Measurements from ENCODE around the gene THADA. TPM values are rescaled to one million over a fixed set of nuclear protein-coding genes. Genes with fewer than 3 reads are reported as not detected.
"Not testable (repeated sequence)": the region's sequence is repeated elsewhere in the genome, so short reads cannot be mapped to it uniquely, and the experiment has no call there.

Gene THADA
- total and polyA plus RNA-seq, 2 donors (not counting 3 experiments of a cell fraction or from before 2014, with no cell fraction given): 22.6 to 25.3 TPM

- H3K27ac ChIP-seq (ENCODE audit: insufficient read depth, low read depth, low read length): no peak within 1 kb of the TSS
- intact Hi-C loops (cut with micrococcal nuclease) (no loop called here), dilution Hi-C loops (cut with MboI; ENCODE audit: extremely low pct_ligation_motif_present, low sequenced_read_pairs) (no loop called here)
- H3K9me1 ChIP-seq (replicated peaks; ENCODE audit: control insufficient read depth, extremely low read depth, insufficient read depth, low read length): no peaks in the 10 kb centered on the region
- peak within 1 kb of the TSS; percentile 80 for H3K4me2 ChIP-seq (ENCODE audit: insufficient read depth, low read length)
- FAIRE-seq (peak; percentile 89), DNase-seq (ENCODE audit: low read depth, low spot score) (peak; percentile 84)
- H4K20me1 ChIP-seq (replicated peaks; ENCODE audit: control insufficient read depth, extremely low read depth, insufficient read depth, low read length): no peaks in the 10 kb centered on the region
- H3K9ac ChIP-seq (replicated peaks; ENCODE audit: extremely low read depth, insufficient read depth, low read length): peak within 1 kb of the TSS; percentile 34
- BruUV-seq (replicated peaks): no TSS peak
- ChIA-PET POLR2A (interaction anchor here (0.5 kb wide), 1 partner anchor 1323 kb away, joined by 5 read pairs; no protein-coding TSS in a partner anchor), CTCF (interaction anchor here (1.0 kb wide), 1 partner anchor 32 kb away, joined by 6 read pairs; no protein-coding TSS in a partner anchor)
- peaks cover 11% of the 10 kb centered on the region for H3K4me1 ChIP-seq (ENCODE audit: control insufficient read depth, extremely low read depth, insufficient read depth, low read length)
- H3K9me3 ChIP-seq (replicated peaks; ENCODE audit: control insufficient read depth, insufficient read depth, low read length): no peaks in the 10 kb centered on the region
- TF ChIP-seq MAX (IDR thresholded peaks at IDR 0.05; ENCODE audit: insufficient read depth, insufficient read length): no peak
- no peak for TF ChIP-seq POLR2A (IDR thresholded peaks at IDR 0.05; ENCODE audit: low read depth, low read length)
- TF ChIP-seq EZH2 (IDR thresholded peaks at IDR 0.05; ENCODE audit: borderline replicate concordance, low read depth, low read length, severe bottlenecking): no peak
- no peak for TF ChIP-seq FOS (IDR thresholded peaks at IDR 0.05; ENCODE audit: borderline replicate concordance, insufficient read depth, low read length)
- peak within 1 kb of the TSS; percentile 52 to 92 (median 56) for H3K4me3 ChIP-seq (replicated peaks in 1 of 3; ENCODE audit: insufficient read depth in 1 of 3, low read depth in 1 of 3, low read length in 3 of 3)
- no peaks in the 10 kb centered on the region for H3K36me3 ChIP-seq (ENCODE audit: control insufficient read depth in 2 of 2, extremely low read depth in 1 of 2, insufficient read depth in 2 of 2, low read length in 2 of 2)
- H2AFZ ChIP-seq (ENCODE audit: low read depth, low read length): peak within 1 kb of the TSS; percentile 75
- H3K79me2 ChIP-seq (ENCODE audit: control insufficient read depth, insufficient read depth, low read length): no peaks in the 10 kb centered on the region
- peaks cover 9 to 22% of the 10 kb centered on the region in 2 experiments for H3K27me3 ChIP-seq (ENCODE audit: control insufficient read depth in 2 of 2, insufficient read depth in 2 of 2, low read length in 2 of 2)
Observed at GRCh38 chr2:43637030-43637803, 41.4 kb upstream of the THADA start, which contains the start of gene PLEKHH2. PLEKHH2 (plus strand) TSS chr2:43637260; CDS start chr2:43644674, 7,414 bp downstream.

GRCh38 chr2:43636621-43637020 is 40.8 kb upstream of the THADA start:
- dilution Hi-C loops (cut with MboI; ENCODE audit: extremely low pct_ligation_motif_present, low sequenced_read_pairs): no loop called here
- peak overlapping the region; percentile 40 for H3K4me2 ChIP-seq (ENCODE audit: insufficient read depth, low read length)
- intact Hi-C loops (cut with micrococcal nuclease): no loop called here
- no peak for TF ChIP-seq MYC (IDR thresholded peaks at IDR 0.05; ENCODE audit: low read depth, low read length)
- no peak for TF ChIP-seq MAX (IDR thresholded peaks at IDR 0.05; ENCODE audit: insufficient read depth, insufficient read length)
- TF ChIP-seq POLR2AphosphoS5 (IDR thresholded peaks at IDR 0.05; ENCODE audit: insufficient read depth, low read depth, low read length): no peak
- TF ChIP-seq EZH2 (IDR thresholded peaks at IDR 0.05; ENCODE audit: borderline replicate concordance, low read depth, low read length, severe bottlenecking): no peak
- no peak for TF ChIP-seq FOS (IDR thresholded peaks at IDR 0.05; ENCODE audit: borderline replicate concordance, insufficient read depth, low read length)
- no peak for TF ChIP-seq JUN (IDR thresholded peaks at IDR 0.05; ENCODE audit: borderline replicate concordance, insufficient read depth, insufficient read length, low read depth)
- H3K9ac ChIP-seq (replicated peaks; ENCODE audit: extremely low read depth, insufficient read depth, low read length): no peak overlapping the region
- FAIRE-seq (no peak), DNase-seq (ENCODE audit: low read depth, low spot score) (no peak)
- no peaks in the 10 kb centered on the region for H4K20me1 ChIP-seq (replicated peaks; ENCODE audit: control insufficient read depth, extremely low read depth, insufficient read depth, low read length)
- H3K36me3 ChIP-seq (ENCODE audit: control insufficient read depth in 2 of 2, extremely low read depth in 1 of 2, insufficient read depth in 2 of 2, low read length in 2 of 2): no peaks in the 10 kb centered on the region
- H3K9me3 ChIP-seq (replicated peaks; ENCODE audit: control insufficient read depth, insufficient read depth, low read length): no peaks in the 10 kb centered on the region
- ChIA-PET CTCF (interaction anchor here (1.0 kb wide), 1 partner anchor 32 kb away, joined by 6 read pairs; no protein-coding TSS in a partner anchor), POLR2A (interaction anchor here (0.5 to 1.0 kb wide), 2 partner anchors 245 to 1324 kb away, joined by 3 to 5 read pairs; no protein-coding TSS in a partner anchor)
- peak overlapping the region; percentile 75 for H2AFZ ChIP-seq (ENCODE audit: low read depth, low read length)
- H3K27ac ChIP-seq (ENCODE audit: insufficient read depth, low read depth, low read length): no peak overlapping the region
- H3K9me1 ChIP-seq (replicated peaks; ENCODE audit: control insufficient read depth, extremely low read depth, insufficient read depth, low read length): no peaks in the 10 kb centered on the region
- H3K4me1 ChIP-seq (ENCODE audit: control insufficient read depth, extremely low read depth, insufficient read depth, low read length): peaks cover 11% of the 10 kb centered on the region
- H3K4me3 ChIP-seq (replicated peaks in 1 of 3; ENCODE audit: insufficient read depth in 1 of 3, low read depth in 1 of 3, low read length in 3 of 3): peak overlapping the region in 2 of 3 experiments; percentile 52 to 92
- no peaks in the 10 kb centered on the region for H3K79me2 ChIP-seq (ENCODE audit: control insufficient read depth, insufficient read depth, low read length)
- H3K27me3 ChIP-seq (ENCODE audit: control insufficient read depth in 2 of 2, insufficient read depth in 2 of 2, low read length in 2 of 2): peaks cover 10 to 22% of the 10 kb centered on the region in 2 experiments
- no TSS peak for BruUV-seq (replicated peaks)

- CTCF ChIA-PET, FAIRE-seq: not testable (repeated sequence)
Observed at GRCh38 chr2:43636153-43636552, 40.3 kb upstream of the THADA start.

More at GRCh38 chr2:43636153-43636552, 40.3 kb upstream of the THADA start:
- H3K4me1 ChIP-seq (ENCODE audit: control insufficient read depth, extremely low read depth, insufficient read depth, low read length): peaks cover 11% of the 10 kb centered on the region
- H4K20me1 ChIP-seq (replicated peaks; ENCODE audit: control insufficient read depth, extremely low read depth, insufficient read depth, low read length); BruUV-seq (replicated peaks); dilution Hi-C loops (cut with MboI; ENCODE audit: extremely low pct_ligation_motif_present, low sequenced_read_pairs); H2AFZ ChIP-seq (ENCODE audit: low read depth, low read length); intact Hi-C loops (cut with micrococcal nuclease); DNase-seq (ENCODE audit: low read depth, low spot score); H3K9me1 ChIP-seq (replicated peaks; ENCODE audit: control insufficient read depth, extremely low read depth, insufficient read depth, low read length); H3K4me3 ChIP-seq (replicated peaks in 1 of 3; ENCODE audit: insufficient read depth in 1 of 3, low read depth in 1 of 3, low read length in 3 of 3); H3K27ac ChIP-seq (ENCODE audit: insufficient read depth, low read depth, low read length); H3K79me2 ChIP-seq (ENCODE audit: control insufficient read depth, insufficient read depth, low read length); H3K9ac ChIP-seq (replicated peaks; ENCODE audit: extremely low read depth, insufficient read depth, low read length); H3K9me3 ChIP-seq (replicated peaks; ENCODE audit: control insufficient read depth, insufficient read depth, low read length); H3K4me2 ChIP-seq (ENCODE audit: insufficient read depth, low read length); H3K36me3 ChIP-seq (ENCODE audit: control insufficient read depth in 2 of 2, extremely low read depth in 1 of 2, insufficient read depth in 2 of 2, low read length in 2 of 2): not testable (repeated sequence)
- peaks cover 10 to 25% of the 10 kb centered on the region in 2 experiments for H3K27me3 ChIP-seq (ENCODE audit: control insufficient read depth in 2 of 2, insufficient read depth in 2 of 2, low read length in 2 of 2)
- POLR2A ChIA-PET: interaction anchor here (1.0 kb wide), 1 partner anchor 246 kb away, joined by 3 read pairs; no protein-coding TSS in a partner anchor

Measured in endothelial cell of umbilical vein (primary cell).